ENCODE data around the gene RABGAP1.

RABGAP1 gene

GRCh38 chr9:123112015-123112975, 171.5 kb downstream of the RABGAP1 start:
- DNase-seq = peak; percentile 29

- no peak for DNase-seq
These were observed 172.4 kb downstream of the RABGAP1 start for GRCh38 chr9:123113185-123113584.

GRCh38 chr9:123115146-123115913, 174.5 kb downstream of the RABGAP1 start:
- no peak for DNase-seq

GRCh38 chr9:123116036-123116435, 175.2 kb downstream of the RABGAP1 start:
- DNase-seq = no peak

GRCh38 chr9:123119566-123119965, 178.7 kb downstream of the RABGAP1 start:
- DNase-seq = no peak

GRCh38 chr9:123120131-123120530, 179.3 kb downstream of the RABGAP1 start:
- DNase-seq = no peak

GRCh38 chr9:123120953-123121352, 180.1 kb downstream of the RABGAP1 start:
- DNase-seq = no peak

GRCh38 chr9:123121457-123121856, 180.6 kb downstream of the RABGAP1 start:
- no peak for DNase-seq

- no peak for DNase-seq
These were observed 186.8 kb downstream of the RABGAP1 start for GRCh38 chr9:123127512-123128075.

- DNase-seq = no peak
These were observed 187.8 kb downstream of the RABGAP1 start for GRCh38 chr9:123128591-123128990.

- no peak for DNase-seq
These were observed 188.6 kb downstream of the RABGAP1 start for GRCh38 chr9:123129423-123129822.

- no peak for DNase-seq
These were observed 190.4 kb downstream of the RABGAP1 start for GRCh38 chr9:123131258-123131657.

- DNase-seq = no peak
These were observed 191.2 kb downstream of the RABGAP1 start for GRCh38 chr9:123131993-123132392.

GRCh38 chr9:123132696-123133095, 191.9 kb downstream of the RABGAP1 start:
- no peak for DNase-seq

GRCh38 chr9:123135430-123135829, 194.6 kb downstream of the RABGAP1 start:
- DNase-seq = no peak

GRCh38 chr9:123138163-123138562, 197.3 kb downstream of the RABGAP1 start:
- DNase-seq = no peak

- DNase-seq = no peak
These were observed 208.2 kb downstream of the RABGAP1 start for GRCh38 chr9:123149067-123149466.

GRCh38 chr9:123150708-123151503, 210.1 kb downstream of the RABGAP1 start:
- DNase-seq = no peak

Measured in right kidney (tissue), 1 donor.